Measurements from ENCODE around the gene CDKL2. TPM values are rescaled to one million over a fixed set of nuclear protein-coding genes. Genes with fewer than 3 reads are reported as not detected.

CDKL2 gene
- total RNA-seq, 1 experiment from 2014 or later: 0.46 TPM

DNA sequence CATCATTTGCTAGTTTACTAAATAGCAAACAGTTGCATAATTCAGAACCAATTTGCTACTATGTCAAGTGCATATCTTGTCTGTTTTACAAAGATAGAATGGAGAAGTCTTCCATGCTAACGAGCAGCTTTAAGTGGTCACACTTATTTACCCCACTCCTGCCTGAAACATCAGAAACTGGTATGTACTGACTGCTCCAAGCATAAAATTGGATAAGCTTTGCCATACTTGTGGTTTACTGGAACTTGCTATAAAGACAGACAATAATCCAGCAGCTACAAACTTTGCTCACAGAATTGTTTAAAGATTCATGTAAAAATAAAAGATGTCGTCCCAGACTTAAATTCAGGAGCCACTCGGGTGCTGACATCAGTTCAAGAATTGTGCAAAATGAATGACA lies 13.3 kb upstream of the CDKL2 start:
- H3F3A ChIP-seq (ENCODE audit: insufficient read depth, low read depth): peaks cover 6% of the 10 kb centered on the region; the same call in 1 of the 2 replicates
- no peak for DNase-seq
- no peaks in the 10 kb centered on the region; the same call in 1 of the 2 replicates for H4K20me1 ChIP-seq (ENCODE audit: insufficient read depth)
- peaks cover 11% of the 10 kb centered on the region for H3K36me3 ChIP-seq (ENCODE audit: low read depth)
- H3K9me3 ChIP-seq (ENCODE audit: insufficient read depth, low read depth): no peaks in the 10 kb centered on the region
- no peak overlapping the region for H2AFZ ChIP-seq
- no TSS peak for BruUV-seq (replicated peaks)
- ChIA-PET POLR2A (ENCODE audit: unreplicated experiment) (no interaction called here), CTCF (no interaction called here)
- no peak overlapping the region for H3K27ac ChIP-seq
- no peaks in the 10 kb centered on the region for H3K27me3 ChIP-seq (ENCODE audit: insufficient read depth, low read depth)
- TF ChIP-seq EZH2 (IDR thresholded peaks at IDR 0.05; ENCODE audit: low read depth): no peak
- TF ChIP-seq, protein P1, sequence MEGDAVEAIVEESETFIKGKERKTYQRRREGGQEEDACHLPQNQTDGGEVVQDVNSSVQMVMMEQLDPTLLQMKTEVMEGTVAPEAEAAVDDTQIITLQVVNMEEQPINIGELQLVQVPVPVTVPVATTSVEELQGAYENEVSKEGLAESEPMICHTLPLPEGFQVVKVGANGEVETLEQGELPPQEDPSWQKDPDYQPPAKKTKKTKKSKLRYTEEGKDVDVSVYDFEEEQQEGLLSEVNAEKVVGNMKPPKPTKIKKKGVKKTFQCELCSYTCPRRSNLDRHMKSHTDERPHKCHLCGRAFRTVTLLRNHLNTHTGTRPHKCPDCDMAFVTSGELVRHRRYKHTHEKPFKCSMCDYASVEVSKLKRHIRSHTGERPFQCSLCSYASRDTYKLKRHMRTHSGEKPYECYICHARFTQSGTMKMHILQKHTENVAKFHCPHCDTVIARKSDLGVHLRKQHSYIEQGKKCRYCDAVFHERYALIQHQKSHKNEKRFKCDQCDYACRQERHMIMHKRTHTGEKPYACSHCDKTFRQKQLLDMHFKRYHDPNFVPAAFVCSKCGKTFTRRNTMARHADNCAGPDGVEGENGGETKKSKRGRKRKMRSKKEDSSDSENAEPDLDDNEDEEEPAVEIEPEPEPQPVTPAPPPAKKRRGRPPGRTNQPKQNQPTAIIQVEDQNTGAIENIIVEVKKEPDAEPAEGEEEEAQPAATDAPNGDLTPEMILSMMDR (conservative IDR thresholded peaks at IDR 0.05): no peak
- H3K4me2 ChIP-seq: no peak overlapping the region
- intact Hi-C loops (cut with micrococcal nuclease; ENCODE audit: unreplicated experiment): no loop called here
- H3K9me2 ChIP-seq (ENCODE audit: insufficient read depth): no peaks in the 10 kb centered on the region
- H3K4me1 ChIP-seq (replicated peaks; ENCODE audit: insufficient read depth): no peaks in the 10 kb centered on the region
- H3K4me3 ChIP-seq: no peak overlapping the region
- no peaks in the 10 kb centered on the region for H3K79me2 ChIP-seq (ENCODE audit: low read depth)

DNA sequence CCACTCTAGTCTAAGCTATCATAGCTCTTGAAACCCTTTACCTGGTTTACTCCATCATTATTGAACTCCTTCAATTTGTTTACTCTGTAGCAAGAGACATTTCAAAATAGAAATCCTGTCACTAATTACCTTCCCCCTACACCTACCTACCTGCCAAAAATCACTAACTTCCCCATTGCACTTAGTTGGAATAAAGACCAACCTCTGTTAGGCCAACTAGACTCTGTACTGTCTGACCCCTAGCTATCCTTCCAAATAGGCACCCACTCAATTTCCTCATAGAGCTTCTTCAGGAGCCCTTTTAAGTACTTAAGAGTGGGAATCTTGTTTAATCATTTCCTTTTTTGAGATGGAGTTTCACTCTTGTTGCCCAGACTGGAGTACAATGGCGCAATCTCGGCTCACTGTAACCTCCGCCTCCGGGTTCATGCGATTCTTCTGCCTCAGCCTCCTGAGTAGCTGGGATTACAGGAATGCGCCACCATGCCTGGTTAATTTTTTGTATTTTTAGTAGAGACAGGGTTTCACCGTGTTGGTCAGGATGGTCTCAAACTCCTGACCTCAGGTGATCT lies 8.9 kb upstream of the CDKL2 start:
- POLR2A ChIA-PET (ENCODE audit: unreplicated experiment): interaction anchor here (0.5 kb wide), 1 partner anchor 86 kb away, joined by 3 read pairs; no protein-coding TSS in a partner anchor

DNA sequence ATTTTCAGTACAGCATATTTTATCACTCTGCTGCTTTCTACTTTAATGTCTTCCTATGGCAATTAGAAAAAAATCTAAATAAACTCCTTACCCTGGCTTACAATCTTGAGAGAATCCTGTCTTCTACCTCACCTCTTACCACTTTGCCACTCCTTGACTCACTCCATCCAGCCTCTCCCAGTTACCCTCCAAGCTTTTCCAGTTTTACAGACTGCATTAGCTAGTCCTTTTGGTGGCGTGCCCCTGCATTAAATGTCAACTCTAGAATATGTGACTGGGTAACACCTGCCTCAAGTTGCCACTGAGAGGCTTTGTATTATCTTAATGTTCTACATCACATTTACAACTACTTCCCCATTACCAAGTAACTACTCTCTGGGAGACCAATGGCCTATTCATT lies 7.5 kb upstream of the CDKL2 start:
- Histone ChIP-seq H3K27me3 (ENCODE audit: insufficient read depth, low read depth) (no peaks in the 10 kb centered on the region), H3K36me3 (ENCODE audit: low read depth) (no peaks in the 10 kb centered on the region), H3F3A (ENCODE audit: insufficient read depth, low read depth) (peaks cover 6% of the 10 kb centered on the region; the same call in 1 of the 2 replicates), H4K20me1 (ENCODE audit: insufficient read depth) (no peaks in the 10 kb centered on the region), H3K4me3 (no peak overlapping the region), H3K9me3 (ENCODE audit: insufficient read depth, low read depth) (no peaks in the 10 kb centered on the region), H2AFZ (no peak overlapping the region), H3K79me2 (ENCODE audit: low read depth) (no peaks in the 10 kb centered on the region), H3K9me2 (ENCODE audit: insufficient read depth) (no peaks in the 10 kb centered on the region), H3K27ac (no peak overlapping the region), H3K4me2 (no peak overlapping the region), H3K4me1 (replicated peaks; ENCODE audit: insufficient read depth) (no peaks in the 10 kb centered on the region)
- no peak for DNase-seq
- ChIA-PET CTCF (no interaction called here), POLR2A (ENCODE audit: unreplicated experiment) (no interaction called here)
- intact Hi-C loops (cut with micrococcal nuclease; ENCODE audit: unreplicated experiment): no loop called here
- no TSS peak for BruUV-seq (replicated peaks)
- TF ChIP-seq, protein P1 (conservative IDR thresholded peaks at IDR 0.05): no peak
- TF ChIP-seq EZH2 (IDR thresholded peaks at IDR 0.05; ENCODE audit: low read depth): no peak

More for the DNA sequence above, 8.9 kb upstream of the CDKL2 start:
- Histone ChIP-seq H3K9me3 (ENCODE audit: insufficient read depth, low read depth) (no peaks in the 10 kb centered on the region), H3K4me3 (no peak overlapping the region), H3F3A (ENCODE audit: insufficient read depth, low read depth) (peaks cover 6% of the 10 kb centered on the region; the same call in 1 of the 2 replicates), H3K4me1 (replicated peaks; ENCODE audit: insufficient read depth) (no peaks in the 10 kb centered on the region), H4K20me1 (ENCODE audit: insufficient read depth) (no peaks in the 10 kb centered on the region; the same call in 1 of the 2 replicates), H3K27ac (no peak overlapping the region), H3K79me2 (ENCODE audit: low read depth) (no peaks in the 10 kb centered on the region), H3K9me2 (ENCODE audit: insufficient read depth) (no peaks in the 10 kb centered on the region), H3K4me2 (no peak overlapping the region), H3K36me3 (ENCODE audit: low read depth) (no peaks in the 10 kb centered on the region), H3K27me3 (ENCODE audit: insufficient read depth, low read depth) (no peaks in the 10 kb centered on the region), H2AFZ (no peak overlapping the region)
- intact Hi-C loops (cut with micrococcal nuclease; ENCODE audit: unreplicated experiment): no loop called here
- TF ChIP-seq, protein P1 (conservative IDR thresholded peaks at IDR 0.05): no peak
- no peak for TF ChIP-seq EZH2 (IDR thresholded peaks at IDR 0.05; ENCODE audit: low read depth)
- BruUV-seq (replicated peaks): no TSS peak
- no peak for DNase-seq
- CTCF ChIA-PET: no interaction called here

All from PC-9 (cell line).